Measurements from ENCODE around the gene TEX35.

DNA sequence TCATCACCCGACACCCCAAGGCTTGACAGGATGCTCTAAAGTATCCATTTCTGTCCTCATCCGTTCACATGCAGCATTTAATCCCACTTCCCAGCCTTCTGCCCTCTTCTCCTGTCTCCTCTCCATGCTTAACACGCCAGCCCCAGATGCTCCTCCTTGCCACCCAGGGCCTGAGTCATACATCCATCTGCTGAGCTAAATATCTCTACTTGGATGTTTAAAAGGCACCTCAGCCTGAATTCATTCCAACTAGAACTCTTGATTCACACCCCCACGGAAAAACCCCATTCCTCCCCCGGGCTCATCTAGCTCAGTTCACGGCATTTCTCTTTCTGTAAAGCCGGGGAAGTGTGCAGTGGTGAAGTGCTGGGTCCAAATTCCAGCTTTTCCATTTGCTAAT, 27.7 kb downstream of the TEX35 start:
- TF ChIP-seq, protein P1, sequence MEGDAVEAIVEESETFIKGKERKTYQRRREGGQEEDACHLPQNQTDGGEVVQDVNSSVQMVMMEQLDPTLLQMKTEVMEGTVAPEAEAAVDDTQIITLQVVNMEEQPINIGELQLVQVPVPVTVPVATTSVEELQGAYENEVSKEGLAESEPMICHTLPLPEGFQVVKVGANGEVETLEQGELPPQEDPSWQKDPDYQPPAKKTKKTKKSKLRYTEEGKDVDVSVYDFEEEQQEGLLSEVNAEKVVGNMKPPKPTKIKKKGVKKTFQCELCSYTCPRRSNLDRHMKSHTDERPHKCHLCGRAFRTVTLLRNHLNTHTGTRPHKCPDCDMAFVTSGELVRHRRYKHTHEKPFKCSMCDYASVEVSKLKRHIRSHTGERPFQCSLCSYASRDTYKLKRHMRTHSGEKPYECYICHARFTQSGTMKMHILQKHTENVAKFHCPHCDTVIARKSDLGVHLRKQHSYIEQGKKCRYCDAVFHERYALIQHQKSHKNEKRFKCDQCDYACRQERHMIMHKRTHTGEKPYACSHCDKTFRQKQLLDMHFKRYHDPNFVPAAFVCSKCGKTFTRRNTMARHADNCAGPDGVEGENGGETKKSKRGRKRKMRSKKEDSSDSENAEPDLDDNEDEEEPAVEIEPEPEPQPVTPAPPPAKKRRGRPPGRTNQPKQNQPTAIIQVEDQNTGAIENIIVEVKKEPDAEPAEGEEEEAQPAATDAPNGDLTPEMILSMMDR (IDR thresholded peaks at IDR 0.05; ENCODE audit: low read depth, low read length): no peak
- TF ChIP-seq POLR2A (IDR thresholded peaks at IDR 0.05; ENCODE audit: extremely low read depth, insufficient read length) (no peak), MYC (IDR thresholded peaks at IDR 0.05; ENCODE audit: low read depth, low read length) (no peak)
- TF ChIP-seq, protein P2, sequence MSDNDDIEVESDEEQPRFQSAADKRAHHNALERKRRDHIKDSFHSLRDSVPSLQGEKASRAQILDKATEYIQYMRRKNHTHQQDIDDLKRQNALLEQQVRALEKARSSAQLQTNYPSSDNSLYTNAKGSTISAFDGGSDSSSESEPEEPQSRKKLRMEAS (IDR thresholded peaks at IDR 0.05; ENCODE audit: low read depth, low read length): no peak
